HL-60 (cell line): ENCODE data around the gene CRYZL1.

ENCODE experiments used
- CTCF ChIP-seq: IDR thresholded peaks from one replicate; pipeline ENCODE4 v1.5.1; 2011; ENCODE audit warnings: low read length, control low read depth, inconsistent platforms; ENCODE audit not compliant: insufficient read depth
- REST ChIP-seq: IDR thresholded peaks from 2 replicates; pipeline ENCODE4 v1.6.1; 2012; ENCODE audit warnings: low read depth; ENCODE audit not compliant: insufficient replicate concordance
- SPI1 ChIP-seq: IDR thresholded peaks from 2 replicates; pipeline ENCODE4 v1.6.1; 2012; ENCODE audit warnings: low read depth, mild to moderate bottlenecking, borderline replicate concordance

GRCh38 chr21:33673473-33673872 lies 31.9 kb upstream of the CRYZL1 start:
- TF ChIP-seq CTCF (no peak), SPI1 (no peak), REST (no peak)
